ENCODE results near the gene CDC27.

GRCh38 chr17:47184681-47185080, 4.4 kb downstream of the CDC27 start:
- TF ChIP-seq CTCF (IDR thresholded peaks at IDR 0.05 in 4 of 5, conservative IDR thresholded peaks at IDR 0.05 in 1 of 5) (no peak), POLR2A (IDR thresholded peaks at IDR 0.05) (no peak)
